Measurements from ENCODE around the gene C20orf204. TPM values are rescaled to one million over a fixed set of nuclear protein-coding genes. Genes with fewer than 3 reads are reported as not detected.

C20orf204 gene
- total and polyA plus RNA-seq, 3 donors from 2014 or later = 2.9 to 8.3 (median 4.5) TPM

- H3K4me1 ChIP-seq = peaks cover 10% of the 10 kb centered on the region
- no peak for DNase-seq
- H3K4me3 ChIP-seq = no peak overlapping the region
- TF ChIP-seq POLR2A (IDR thresholded peaks at IDR 0.05) = no peak
- TF ChIP-seq CTCF (IDR thresholded peaks at IDR 0.05) = no peak
- 94 to 100% methylated on average over 1 to 8 of the region's 8 CpGs for WGBS, 2 donors
- no peaks in the 10 kb centered on the region for H3K27me3 ChIP-seq
- no peaks in the 10 kb centered on the region for H3K36me3 ChIP-seq (ENCODE audit: low read depth, missing control alignments)
- intact Hi-C loops (cut with DNase I; ENCODE audit: low total_unique reads) = no loop called here
- H3K27ac ChIP-seq = no peak overlapping the region
- H3K9me3 ChIP-seq = no peaks in the 10 kb centered on the region
Observed at GRCh38 chr20:64074963-64075362, 39.0 kb downstream of the C20orf204 start.

- Histone ChIP-seq H3K9me3 (no peaks in the 10 kb centered on the region), H3K27me3 (no peaks in the 10 kb centered on the region), H3K4me3 (no peak overlapping the region), H3K27ac (no peak overlapping the region), H3K4me1 (peaks cover 13% of the 10 kb centered on the region), H3K36me3 (ENCODE audit: low read depth, missing control alignments) (no peaks in the 10 kb centered on the region)
- no peak for DNase-seq
- TF ChIP-seq POLR2A (IDR thresholded peaks at IDR 0.05) = no peak
- TF ChIP-seq CTCF (IDR thresholded peaks at IDR 0.05) = no peak
- 87 to 93% methylated on average over 12 of the region's 12 CpGs for WGBS, 2 donors
- intact Hi-C loops (cut with DNase I; ENCODE audit: low total_unique reads) = no loop called here
Observed at GRCh38 chr20:64075556-64075955, 39.6 kb downstream of the C20orf204 start.

- no peak for DNase-seq
- peaks cover 13% of the 10 kb centered on the region for H3K4me1 ChIP-seq
- intact Hi-C loops (cut with DNase I; ENCODE audit: low total_unique reads) = no loop called here
- no peak overlapping the region for H3K4me3 ChIP-seq
- no peaks in the 10 kb centered on the region for H3K36me3 ChIP-seq (ENCODE audit: low read depth, missing control alignments)
- no peaks in the 10 kb centered on the region for H3K27me3 ChIP-seq
- H3K27ac ChIP-seq = no peak overlapping the region
- no peaks in the 10 kb centered on the region for H3K9me3 ChIP-seq
- TF ChIP-seq CTCF (IDR thresholded peaks at IDR 0.05) = no peak
- TF ChIP-seq POLR2A (IDR thresholded peaks at IDR 0.05) = no peak
- 95 to 96% methylated on average over 7 to 20 of the region's 22 CpGs for WGBS, 2 donors
Observed at GRCh38 chr20:64076061-64076997, 40.3 kb downstream of the C20orf204 start.

- no peaks in the 10 kb centered on the region for H3K27me3 ChIP-seq
- 81 to 86% methylated on average over 5 to 8 of the region's 8 CpGs for WGBS, 2 donors
- no peak overlapping the region for H3K4me3 ChIP-seq
- no peaks in the 10 kb centered on the region for H3K9me3 ChIP-seq
- H3K36me3 ChIP-seq (ENCODE audit: low read depth, missing control alignments) = no peaks in the 10 kb centered on the region
- DNase-seq = no peak
- H3K4me1 ChIP-seq = peaks cover 14% of the 10 kb centered on the region
- no peak overlapping the region for H3K27ac ChIP-seq
- TF ChIP-seq POLR2A (IDR thresholded peaks at IDR 0.05) = no peak
- no peak for TF ChIP-seq CTCF (IDR thresholded peaks at IDR 0.05)
- intact Hi-C loops (cut with DNase I; ENCODE audit: low total_unique reads) = no loop called here
Observed at GRCh38 chr20:64077094-64077493, 41.1 kb downstream of the C20orf204 start.

- 77 to 88% methylated on average over 4 to 5 of the region's 7 CpGs for WGBS, 2 donors
- TF ChIP-seq CTCF (IDR thresholded peaks at IDR 0.05) = no peak
- TF ChIP-seq POLR2A (IDR thresholded peaks at IDR 0.05) = no peak
- Histone ChIP-seq H3K4me3 (no peak overlapping the region), H3K9me3 (no peaks in the 10 kb centered on the region), H3K27me3 (no peaks in the 10 kb centered on the region), H3K27ac (no peak overlapping the region), H3K4me1 (peaks cover 17% of the 10 kb centered on the region), H3K36me3 (ENCODE audit: low read depth, missing control alignments) (no peaks in the 10 kb centered on the region)
- intact Hi-C loops (cut with DNase I; ENCODE audit: low total_unique reads) = no loop called here
- no peak for DNase-seq
Observed at GRCh38 chr20:64077541-64077875, 41.5 kb downstream of the C20orf204 start.

Measured in testis (tissue), 3 donors.